ENCODE measurements around the gene MDH2. TPM values are rescaled to one million over a fixed set of nuclear protein-coding genes. Genes with fewer than 3 reads are reported as not detected.

The MDH2 gene
- total and polyA plus RNA-seq, 2 of the 8 experiments (the other 6 are each of a cell fraction or from before 2014, with no cell fraction given): 203 to 254 TPM

GRCh38 chr7:76074972-76075370 is 27.1 kb downstream of the MDH2 start:
- DNase-seq (ENCODE audit: low read depth in 1 of 2, low spot score in 2 of 2) (no peak), FAIRE-seq (no peak)
- Histone ChIP-seq H2AK5ac (ENCODE audit: low read depth, low read length) (no peak overlapping the region), H2AFZ (ENCODE audit: low read length) (no peak overlapping the region), H3K18ac (ENCODE audit: extremely low read depth, low read length) (no peak overlapping the region), H2BK5ac (ENCODE audit: low read depth, low read length) (no peak overlapping the region), H3K56ac (replicated peaks; ENCODE audit: insufficient read length, low read depth, low read length) (no peak overlapping the region), H4K91ac (replicated peaks; ENCODE audit: insufficient read length, low read length) (no peak overlapping the region), H4K8ac (ENCODE audit: extremely low read depth, insufficient read depth, low read length) (no peak overlapping the region), H4K20me1 (replicated peaks in 1 of 2; ENCODE audit: control insufficient read depth in 1 of 2, insufficient read depth in 2 of 2, low read length in 2 of 2) (no peaks in the 10 kb centered on the region), H3K4ac (replicated peaks; ENCODE audit: insufficient read length, low read depth, low read length) (no peak overlapping the region), H3K23me2 (ENCODE audit: low read depth, low read length) (no peaks in the 10 kb centered on the region), H3K79me1 (ENCODE audit: low read depth, low read length) (no peaks in the 10 kb centered on the region), H3K27ac (ENCODE audit: low read depth, low read length) (no peak overlapping the region), H2BK12ac (ENCODE audit: low read depth, low read length) (no peak overlapping the region), H3K14ac (ENCODE audit: insufficient read length) (no peak overlapping the region), H3K79me2 (ENCODE audit: control insufficient read depth in 1 of 2, insufficient read depth in 2 of 2, low read length in 2 of 2) (no peaks in the 10 kb centered on the region), H3K9me3 (ENCODE audit: insufficient read depth in 2 of 2, low read depth in 1 of 2, low read length in 1 of 2) (no peaks in the 10 kb centered on the region), H3K23ac (ENCODE audit: insufficient read length) (no peak overlapping the region), H3K27me3 (replicated peaks in 1 of 4; ENCODE audit: control insufficient read depth in 3 of 4, extremely low read depth in 1 of 4, insufficient read depth in 3 of 4, low read length in 3 of 4) (no peaks in the 10 kb centered on the region), H2BK120ac (replicated peaks; ENCODE audit: low read depth, low read length) (no peak overlapping the region), H3K4me1 (replicated peaks in 1 of 4; ENCODE audit: control insufficient read depth in 3 of 4, insufficient read depth in 4 of 4, low read length in 3 of 4) (peaks cover 0 to 3% (median 1%) of the 10 kb centered on the region in 4 experiments; a peak in 5 of 7 replicates), H2BK15ac (ENCODE audit: low read length) (no peak overlapping the region), H3K4me3 (ENCODE audit: extremely low read depth in 1 of 4, insufficient read depth in 2 of 4, low read depth in 3 of 4, low read length in 4 of 4) (no peak overlapping the region), H3K36me3 (ENCODE audit: control insufficient read depth in 2 of 4, insufficient read depth in 4 of 4, low read length in 3 of 4) (no peaks in the 10 kb centered on the region), H2BK20ac (ENCODE audit: low read length) (no peak overlapping the region), H3K4me2 (ENCODE audit: insufficient read depth in 1 of 2, low read depth in 2 of 2, low read length in 2 of 2) (no peak overlapping the region), H4K5ac (ENCODE audit: insufficient read length, low read depth, low read length) (no peak overlapping the region), H3K9ac (replicated peaks in 1 of 4; ENCODE audit: extremely low read depth in 1 of 4, low read depth in 3 of 4, low read length in 3 of 4) (no peak overlapping the region)
- WGBS, 2 experiments (ENCODE audit: extremely low coverage in 1 of 2, insufficient coverage in 1 of 2, insufficient read length in 1 of 2, insufficient replicate concordance in 2 of 2, low coverage in 1 of 2, low lambda C conversion rate in 2 of 2, missing lambda C conversion rate in 1 of 2): 94% methylated on average over 4 of the region's 4 CpGs; no CpG with 5 or more reads in 1 of the 2 experiments
- ChIA-PET CTCF (ENCODE audit: partially characterized antibody) (interaction anchor here (0.7 to 7.1 kb wide), 11 partner anchors 12 to 237 kb away, joined by 3 to 50 read pairs (median 5); no protein-coding TSS in a partner anchor), POLR2A (ENCODE audit: partially characterized antibody) (interaction anchor here (0.5 to 1.0 kb wide), 3 partner anchors 13 to 285 kb away, joined by 3 read pairs; no protein-coding TSS in a partner anchor)
- TF ChIP-seq ZNF274 (IDR thresholded peaks at IDR 0.05; ENCODE audit: borderline replicate concordance, extremely low read depth, low read length): no peak
